NCI-H128 (cell line): ENCODE results near the gene CMTM7.
"Not testable (repeated sequence)": the region's sequence is repeated elsewhere in the genome, so short reads cannot be mapped to it uniquely, and the experiment has no call there.

Experiments used
- DNase-seq: peaks from one replicate; lab custom pipeline; 2025; ENCODE audit not compliant: unreplicated experiment; lab: John Stamatoyannopoulos, UW

CMTM7 gene

GRCh38 chr3:32456429-32457130, 64.9 kb downstream of the CMTM7 start:
- DNase-seq = no peak

DNA sequence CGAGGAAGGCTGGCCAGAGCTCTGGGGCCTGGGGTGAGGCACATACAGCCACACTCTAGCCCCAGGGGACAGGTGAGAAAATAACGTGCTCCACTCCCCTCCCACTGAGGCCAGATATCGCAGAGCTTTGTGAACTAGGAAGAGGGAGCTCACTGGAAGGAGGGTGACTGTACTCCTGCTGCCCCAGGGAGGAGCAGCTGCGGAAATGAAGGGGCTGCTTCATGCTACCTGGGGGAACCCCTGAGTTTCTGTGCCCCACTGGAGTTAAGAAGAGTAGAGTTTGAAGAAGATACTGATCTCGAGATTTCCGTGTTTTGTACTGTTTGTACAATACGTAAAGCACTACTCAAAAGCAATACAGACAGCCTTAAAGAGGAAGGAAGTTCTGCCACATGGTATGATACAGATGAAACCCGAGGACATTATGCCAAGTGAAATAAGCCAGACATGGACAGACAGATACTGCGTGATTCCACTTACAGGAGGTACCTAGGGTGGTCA, 66.4 kb downstream of the CMTM7 start:
- DNase-seq = no peak

DNA sequence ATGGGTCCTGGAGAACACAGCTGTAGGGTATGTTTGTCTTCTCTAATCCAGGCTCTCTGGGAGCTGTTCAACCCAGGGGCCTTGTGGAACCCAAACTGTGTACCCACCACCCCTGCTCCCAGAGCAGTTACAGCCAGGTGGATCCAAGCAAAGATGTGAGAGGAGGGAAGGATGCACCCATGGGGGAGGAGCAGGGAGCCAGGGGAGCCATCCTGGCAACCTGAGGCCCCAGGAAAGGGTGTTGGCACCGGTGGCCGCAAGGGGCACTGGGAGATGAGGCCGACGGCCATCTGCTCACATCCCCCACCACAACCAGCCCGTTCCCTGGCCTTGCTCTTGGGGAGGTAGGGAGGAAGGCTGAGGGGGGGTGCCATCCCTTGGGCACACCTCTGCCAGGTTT, 67.8 kb downstream of the CMTM7 start:
- DNase-seq = no peak

- DNase-seq = peak; percentile 17
Measured at GRCh38 chr3:32460031-32460749, 68.5 kb downstream of the CMTM7 start.

GRCh38 chr3:32460817-32461496, 69.3 kb downstream of the CMTM7 start:
- not testable (repeated sequence) for DNase-seq

- not testable (repeated sequence) for DNase-seq
Measured at GRCh38 chr3:32462191-32462986, 70.7 kb downstream of the CMTM7 start.

DNA sequence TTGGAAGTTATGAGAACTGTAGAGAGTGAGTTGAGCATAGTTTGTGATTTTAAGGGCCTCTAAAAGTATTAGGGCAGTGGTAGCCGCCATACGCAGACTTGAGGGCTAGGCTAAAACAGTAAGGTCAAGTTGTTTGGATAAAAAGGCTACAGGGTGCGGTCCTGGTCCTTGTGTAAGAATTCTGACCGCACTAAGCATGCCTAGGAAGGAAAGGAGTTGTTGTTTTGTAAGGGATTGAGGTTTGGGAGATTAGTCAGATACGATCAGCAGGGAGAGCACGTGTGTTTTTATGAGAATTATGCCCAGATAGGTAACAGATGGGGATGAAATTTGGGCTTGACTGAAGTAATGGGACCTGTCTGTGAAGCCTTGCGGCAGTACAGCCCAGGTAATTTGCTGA, 71.8 kb downstream of the CMTM7 start:
- DNase-seq = not testable (repeated sequence)

DNA sequence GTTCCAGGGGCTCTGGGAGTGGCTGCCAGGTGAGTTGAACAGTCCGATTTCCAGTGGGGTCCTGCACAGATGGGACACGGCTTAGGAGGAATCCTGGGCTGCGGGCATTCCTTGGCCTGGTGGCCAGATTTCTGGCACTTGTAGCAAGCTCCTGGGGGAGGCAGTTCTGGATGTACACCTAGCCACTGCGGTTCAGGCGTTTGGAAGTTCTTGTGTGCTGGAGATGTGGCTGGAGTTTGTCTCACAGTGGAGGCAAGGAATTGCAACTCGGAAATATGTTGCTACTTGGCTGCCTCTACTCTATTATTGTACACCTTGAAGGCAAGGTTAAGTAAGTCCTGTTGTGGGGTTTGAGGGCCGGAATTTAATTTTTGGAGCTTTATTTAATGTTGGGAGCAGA, 73.1 kb downstream of the CMTM7 start:
- DNase-seq = not testable (repeated sequence)

DNA sequence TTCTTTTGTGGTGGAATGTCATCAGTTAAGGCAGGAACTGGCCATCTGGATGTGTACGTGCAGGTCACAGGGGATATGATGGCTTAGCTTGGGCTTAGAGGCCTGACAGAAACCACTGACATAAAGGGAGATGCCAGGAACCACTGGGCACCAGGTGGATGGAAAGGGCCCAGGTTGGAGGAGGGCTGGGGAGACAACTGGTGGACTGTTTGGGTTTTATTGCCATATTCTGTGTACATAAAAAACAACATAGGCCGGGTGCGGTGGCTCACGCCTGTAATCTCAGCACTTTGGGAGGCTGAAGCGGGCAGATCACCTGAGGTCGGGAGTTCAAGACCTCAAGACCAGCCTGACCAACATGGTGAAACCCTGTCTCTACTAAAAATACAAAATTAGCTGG, 75.2 kb downstream of the CMTM7 start:
- not testable (repeated sequence) for DNase-seq

- DNase-seq = peak; percentile 59
Measured at GRCh38 chr3:32467333-32468070, 75.8 kb downstream of the CMTM7 start.

GRCh38 chr3:32469151-32469874, 77.7 kb downstream of the CMTM7 start:
- DNase-seq = no peak

- no peak for DNase-seq
Measured at GRCh38 chr3:32470362-32470761, 78.7 kb downstream of the CMTM7 start.

GRCh38 chr3:32471246-32471645, 79.6 kb downstream of the CMTM7 start:
- DNase-seq = no peak

GRCh38 chr3:32472151-32472550, 80.5 kb downstream of the CMTM7 start:
- DNase-seq = not testable (repeated sequence)

GRCh38 chr3:32474201-32474600, 82.5 kb downstream of the CMTM7 start:
- DNase-seq = no peak

GRCh38 chr3:32480604-32481003, 89.0 kb downstream of the CMTM7 start:
- DNase-seq = no peak

DNA sequence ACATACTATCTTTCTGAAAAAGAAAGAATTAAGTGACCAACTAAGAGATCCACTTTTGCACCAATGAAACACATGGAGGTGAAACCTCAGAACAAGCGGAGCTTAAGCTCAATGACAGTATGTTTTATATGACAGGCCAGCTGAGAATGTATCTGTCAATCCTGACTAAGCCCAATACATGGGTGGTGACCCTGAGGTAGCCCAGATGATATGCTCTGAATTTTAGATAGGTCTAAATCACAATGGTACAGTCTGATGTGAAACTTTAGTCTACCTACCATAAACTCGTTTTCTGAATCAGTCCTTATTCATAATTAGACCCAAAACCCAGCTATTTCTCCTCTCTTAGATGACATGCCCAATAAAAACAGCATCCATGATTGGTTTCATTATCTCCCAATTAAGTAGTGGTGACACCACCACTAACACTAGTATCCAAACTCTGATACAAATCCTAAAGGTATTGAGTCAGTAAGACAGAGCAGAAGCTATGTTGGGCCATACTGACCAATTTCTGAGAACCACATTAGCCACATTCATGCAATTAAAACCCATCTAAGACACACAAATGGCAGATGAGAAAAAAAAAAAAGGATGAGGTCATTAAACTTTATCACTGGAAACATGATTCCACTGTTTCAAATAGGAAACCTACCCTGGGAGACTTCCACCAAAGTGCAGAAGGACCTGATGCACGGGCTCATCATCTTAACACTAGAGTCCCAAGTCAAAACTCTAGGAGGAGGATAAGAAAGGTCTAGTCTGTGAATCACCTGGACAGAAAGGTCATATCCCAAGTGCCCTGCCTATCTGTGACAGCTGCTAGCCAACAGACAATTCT, 90.4 kb downstream of the CMTM7 start:
- DNase-seq = no peak

DNA sequence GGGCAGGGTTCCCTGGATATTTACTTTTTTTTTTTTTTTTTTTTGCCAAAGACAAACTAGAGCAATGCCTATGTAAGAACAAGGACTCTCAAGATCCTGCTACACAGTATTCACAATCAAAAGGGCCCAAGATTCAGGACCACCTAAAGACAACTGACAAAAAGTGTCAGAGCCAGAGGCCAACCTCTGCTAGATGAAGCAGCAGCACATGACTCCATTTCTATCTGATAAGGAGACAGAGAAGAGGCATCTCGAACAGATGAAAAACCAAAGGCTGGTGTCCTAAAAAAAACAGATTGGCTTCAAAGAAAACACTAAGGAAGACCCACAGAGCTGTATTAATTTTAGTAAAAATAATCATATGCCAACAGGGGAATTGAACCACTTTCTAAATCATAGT, 91.0 kb downstream of the CMTM7 start:
- DNase-seq = no peak

DNA sequence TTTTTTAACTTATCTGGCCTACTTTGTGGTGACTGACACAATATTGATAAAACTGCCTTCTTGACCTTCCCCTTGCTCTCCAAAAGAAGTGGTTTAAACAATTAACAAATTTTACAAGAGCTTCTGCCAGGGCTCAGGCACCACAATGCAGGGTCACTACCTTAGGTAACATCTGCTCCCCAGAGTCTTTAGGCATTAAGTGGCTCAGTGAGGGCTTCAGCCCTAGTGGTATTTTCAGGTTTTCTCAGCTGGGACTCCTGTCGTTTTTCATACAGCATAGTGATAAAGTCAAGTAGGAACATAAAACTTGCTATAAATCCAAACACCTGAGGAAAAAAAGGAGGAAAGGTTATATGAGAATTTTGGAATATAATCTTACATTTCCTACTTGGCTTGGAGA, 92.1 kb downstream of the CMTM7 start:
- DNase-seq = no peak
